Inferior parietal cortex (tissue), 1 donor: ENCODE data around the gene ADGRG1.

Experiments used
- DNase-seq: peaks from one replicate; pipeline ENCODE4 v3.0.0-alpha.2; 2016; ENCODE audit errors: extremely low spot score

Gene ADGRG1

GRCh38 chr16:57606147-57606846 lies 22.1 kb upstream of the ADGRG1 start:
- no peak for DNase-seq

GRCh38 chr16:57606847-57607501 lies 21.5 kb upstream of the ADGRG1 start:
- DNase-seq, result no peak

DNA sequence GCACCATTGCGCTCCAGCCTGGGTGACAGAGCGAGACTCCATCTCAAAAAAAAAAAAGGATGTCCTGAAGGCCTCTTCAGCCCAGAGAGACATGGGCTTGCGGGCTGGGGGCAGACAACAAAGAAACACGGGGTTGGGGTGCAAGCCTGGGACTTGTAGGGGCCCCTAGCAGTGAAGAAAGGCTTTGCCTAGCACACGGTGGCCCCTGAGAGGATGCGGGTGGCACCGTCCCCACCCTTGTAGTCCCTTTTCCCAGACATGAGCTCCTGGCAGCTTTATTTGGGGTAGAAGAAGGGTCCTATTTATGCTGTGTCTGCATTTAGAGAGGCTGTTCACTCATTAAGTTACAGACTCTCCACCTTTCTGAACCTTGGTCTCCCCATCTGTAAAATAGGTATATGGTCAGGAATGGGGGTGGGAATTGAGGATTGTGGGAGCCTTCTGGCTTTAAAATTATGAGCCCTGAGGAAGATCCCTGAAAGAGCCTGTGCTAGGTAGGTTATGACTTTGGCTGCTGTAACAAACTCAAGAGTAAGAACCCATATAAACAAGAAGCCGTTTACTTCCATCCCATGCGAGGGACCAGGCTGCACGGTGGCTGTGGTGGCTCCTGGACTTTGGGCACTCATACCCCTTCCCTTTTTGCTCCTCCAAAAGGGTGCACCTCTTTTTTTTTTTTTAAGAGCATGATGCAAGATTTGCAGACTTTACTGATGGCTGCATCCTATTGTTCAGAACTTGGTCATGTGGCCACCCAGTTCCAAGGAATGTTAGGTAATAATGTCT lies 20.6 kb upstream of the ADGRG1 start:
- DNase-seq, result no peak

DNA sequence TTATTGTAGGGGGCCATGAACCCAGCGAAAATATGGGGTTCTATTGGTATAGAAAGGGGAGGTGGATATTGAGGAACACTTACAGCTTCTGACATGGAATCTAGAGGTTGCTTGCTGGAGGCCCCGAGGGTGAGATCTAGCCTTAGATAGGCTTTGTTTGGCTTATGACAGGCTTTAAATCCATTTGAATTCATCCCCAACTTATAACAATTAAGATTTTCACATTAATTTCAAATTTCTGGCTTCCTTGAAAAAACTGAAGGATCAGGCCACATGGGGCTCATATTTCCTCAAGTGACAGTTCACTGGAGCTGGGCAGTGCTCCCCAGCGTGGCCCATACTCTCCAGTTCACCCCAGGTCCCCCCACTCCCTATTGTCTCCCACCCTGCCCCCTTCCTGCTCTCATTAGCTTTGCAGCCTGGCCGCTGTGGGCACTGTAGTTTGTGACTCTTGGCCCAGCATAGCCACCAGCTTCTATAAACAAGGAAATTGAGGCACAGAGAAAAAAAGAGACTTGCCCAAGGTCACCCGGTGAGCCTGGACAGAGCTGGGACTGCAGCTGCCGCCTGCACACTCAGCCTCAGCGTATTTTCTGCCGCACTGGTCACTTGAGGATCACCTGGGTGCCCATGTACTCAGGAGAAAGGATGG lies 19.8 kb upstream of the ADGRG1 start:
- DNase-seq, result no peak

- no peak for DNase-seq
Measured at GRCh38 chr16:57609541-57610401, 18.7 kb upstream of the ADGRG1 start.

GRCh38 chr16:57610611-57611010 lies 17.8 kb upstream of the ADGRG1 start:
- no peak for DNase-seq

GRCh38 chr16:57611181-57611580 lies 17.2 kb upstream of the ADGRG1 start:
- no peak for DNase-seq

- no peak for DNase-seq
Measured at GRCh38 chr16:57611706-57612105, 16.7 kb upstream of the ADGRG1 start.

- DNase-seq, result no peak
Measured at GRCh38 chr16:57612494-57612893, 15.9 kb upstream of the ADGRG1 start.

- no peak for DNase-seq
Measured at GRCh38 chr16:57613514-57613913, 14.9 kb upstream of the ADGRG1 start.

GRCh38 chr16:57614536-57614935 lies 13.9 kb upstream of the ADGRG1 start:
- no peak for DNase-seq

GRCh38 chr16:57614944-57615343 lies 13.5 kb upstream of the ADGRG1 start:
- no peak for DNase-seq

DNA sequence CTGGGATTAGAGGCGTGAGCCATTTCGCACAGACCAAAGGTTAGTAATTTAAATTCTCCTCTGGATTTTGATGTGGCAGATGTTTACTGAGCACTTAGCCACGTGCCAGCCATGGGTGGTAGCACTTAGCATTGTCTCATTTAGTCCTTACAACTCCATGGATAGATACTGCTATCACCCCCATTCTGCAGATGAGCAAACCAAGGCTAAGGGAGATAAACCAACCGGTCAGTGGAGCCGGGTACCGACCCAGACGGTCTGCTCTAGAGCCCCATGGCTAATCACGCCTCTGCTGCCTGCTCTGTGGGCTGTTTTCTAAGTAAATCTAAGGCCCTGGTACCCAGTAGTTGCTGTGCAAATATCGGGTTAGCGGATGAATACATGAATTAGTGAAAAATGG lies 12.6 kb upstream of the ADGRG1 start:
- DNase-seq, result no peak

DNA sequence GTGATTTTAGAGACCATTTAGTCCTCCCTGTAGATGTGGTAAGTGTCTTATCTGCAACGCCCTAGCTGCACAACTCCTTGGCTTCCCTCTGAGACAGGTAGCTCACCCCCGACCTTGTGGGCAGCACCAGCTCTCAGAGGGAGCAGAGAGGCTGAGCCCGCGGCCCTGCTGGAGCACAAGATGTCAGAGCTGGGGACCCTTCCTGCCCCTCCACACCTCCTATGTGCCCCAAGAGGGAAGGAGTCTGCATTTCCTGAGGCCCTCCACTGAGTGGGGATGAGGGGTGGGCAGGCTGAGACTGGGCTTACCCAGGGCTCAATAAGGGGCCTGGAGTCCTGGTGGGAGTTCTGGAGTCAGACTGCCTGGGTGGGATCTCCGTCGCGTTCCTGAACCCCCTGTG lies 12.2 kb upstream of the ADGRG1 start:
- DNase-seq, result no peak

DNA sequence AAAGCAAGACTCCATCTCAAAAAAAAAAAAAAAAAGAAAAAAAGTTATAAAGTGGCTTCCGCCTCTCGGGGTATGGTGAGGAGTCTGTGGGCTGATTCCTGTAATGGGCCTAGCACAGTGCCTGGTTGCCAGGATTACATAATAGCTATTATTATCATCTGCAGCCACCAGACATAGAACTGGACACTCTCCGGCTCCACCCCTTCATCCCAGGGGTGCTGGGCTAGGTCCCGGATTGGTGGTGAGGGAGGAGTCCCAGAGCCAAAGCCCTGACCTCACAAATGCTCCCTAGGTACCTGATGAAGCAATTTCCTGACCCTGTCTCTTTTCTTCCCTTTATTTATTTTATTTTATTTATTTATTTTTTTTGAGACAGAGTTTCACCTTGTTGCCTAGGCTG lies 11.6 kb upstream of the ADGRG1 start:
- no peak for DNase-seq

- DNase-seq, result no peak
Measured at GRCh38 chr16:57617604-57618111, 10.8 kb upstream of the ADGRG1 start.

GRCh38 chr16:57618296-57619132 lies 9.9 kb upstream of the ADGRG1 start:
- no peak for DNase-seq

DNA sequence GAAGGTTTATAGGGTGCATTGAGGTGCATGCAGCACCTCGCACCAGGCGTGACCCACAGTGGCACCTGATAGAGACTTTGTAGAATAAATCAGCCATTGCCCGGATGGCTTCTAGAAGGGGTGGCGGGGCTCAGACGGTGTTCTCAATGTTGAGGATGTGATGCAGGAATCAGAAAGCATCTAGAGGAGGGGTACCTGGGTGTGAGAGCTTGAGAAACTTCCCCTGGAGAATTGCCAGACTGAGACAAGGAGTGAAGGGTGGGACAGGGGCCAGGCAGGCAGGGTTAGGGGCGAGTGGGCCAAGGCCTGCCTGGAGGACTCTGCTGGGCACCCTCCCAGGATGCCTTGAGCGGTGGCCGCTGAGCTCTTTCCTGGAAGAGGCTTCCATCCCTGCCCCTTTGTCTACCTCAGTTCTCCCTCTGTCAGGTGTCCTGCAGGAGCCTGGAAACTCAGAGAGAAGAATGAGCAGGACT lies 9.3 kb upstream of the ADGRG1 start:
- DNase-seq, result no peak

- no peak for DNase-seq
Measured at GRCh38 chr16:57619606-57620334, 8.7 kb upstream of the ADGRG1 start.
